Mesothelial cell of epicardium (in vitro differentiated cells): ENCODE measurements around the gene APOBEC3G. TPM values are rescaled to one million over a fixed set of nuclear protein-coding genes. Genes with fewer than 3 reads are reported as not detected.

Source experiments
- DNase-seq, 2 experiments: peaks; one replicate each; pipeline ENCODE4 v3.0.0; 2021; ENCODE audit warnings: low spot score in 2 of 2; ENCODE audit not compliant: unreplicated experiment in 2 of 2
- H3K27ac Mint-ChIP-seq: 2 replicates; pipeline ENCODE4 v1.8.0; 2021; ENCODE audit warnings: mixed read lengths
- H3K27me3 Mint-ChIP-seq: 2 replicates; pipeline ENCODE4 v1.8.0; 2021; ENCODE audit warnings: low read depth, mixed read lengths
- H3K36me3 Mint-ChIP-seq: 2 replicates; pipeline ENCODE4 v1.8.0; 2021; ENCODE audit warnings: mixed read lengths
- H3K4me1 Mint-ChIP-seq: 2 replicates; pipeline ENCODE4 v1.8.0; 2021; ENCODE audit warnings: mixed read lengths
- H3K4me3 Mint-ChIP-seq: 2 replicates; pipeline ENCODE4 v1.8.0; 2021; ENCODE audit warnings: mild to moderate bottlenecking, moderate library complexity, mixed read lengths
- H3K9me3 Mint-ChIP-seq: 2 replicates; pipeline ENCODE4 v1.8.0; 2021; ENCODE audit warnings: mixed read lengths
- CTCF ChIP-seq: fragments of 200-600 bp; sonication (generic); IDR thresholded peaks from one replicate; pipeline ENCODE4 v1.5.0; 2021; ENCODE audit warnings: antibody characterized with exemption; ENCODE audit not compliant: unreplicated experiment
- total RNA-seq: library from RNA; stranded (reverse); gene quantifications from 3 replicates; pipeline ENCODE4 v1.2.1, GENCODE V29; 2021

APOBEC3G gene
- total RNA-seq, 1 donor from 2014 or later, result 5.5 TPM

GRCh38 chr22:39132871-39133524, 55.9 kb downstream of the APOBEC3G start:
- DNase-seq, result no peak
- Mint-ChIP-seq H3K36me3 (no peaks in the 10 kb centered on the region), H3K4me1 (peaks cover 12% of the 10 kb centered on the region), H3K4me3 (no peak overlapping the region), H3K27me3 (no peaks in the 10 kb centered on the region), H3K27ac (no peak overlapping the region), H3K9me3 (no peaks in the 10 kb centered on the region)
- no peak for TF ChIP-seq CTCF

GRCh38 chr22:39133871-39134270, 56.8 kb downstream of the APOBEC3G start:
- Mint-ChIP-seq H3K9me3 (no peaks in the 10 kb centered on the region), H3K27ac (no peak overlapping the region), H3K27me3 (no peaks in the 10 kb centered on the region), H3K4me1 (peaks cover 12% of the 10 kb centered on the region), H3K4me3 (no peak overlapping the region), H3K36me3 (no peaks in the 10 kb centered on the region)
- no peak for DNase-seq
- no peak for TF ChIP-seq CTCF

DNA sequence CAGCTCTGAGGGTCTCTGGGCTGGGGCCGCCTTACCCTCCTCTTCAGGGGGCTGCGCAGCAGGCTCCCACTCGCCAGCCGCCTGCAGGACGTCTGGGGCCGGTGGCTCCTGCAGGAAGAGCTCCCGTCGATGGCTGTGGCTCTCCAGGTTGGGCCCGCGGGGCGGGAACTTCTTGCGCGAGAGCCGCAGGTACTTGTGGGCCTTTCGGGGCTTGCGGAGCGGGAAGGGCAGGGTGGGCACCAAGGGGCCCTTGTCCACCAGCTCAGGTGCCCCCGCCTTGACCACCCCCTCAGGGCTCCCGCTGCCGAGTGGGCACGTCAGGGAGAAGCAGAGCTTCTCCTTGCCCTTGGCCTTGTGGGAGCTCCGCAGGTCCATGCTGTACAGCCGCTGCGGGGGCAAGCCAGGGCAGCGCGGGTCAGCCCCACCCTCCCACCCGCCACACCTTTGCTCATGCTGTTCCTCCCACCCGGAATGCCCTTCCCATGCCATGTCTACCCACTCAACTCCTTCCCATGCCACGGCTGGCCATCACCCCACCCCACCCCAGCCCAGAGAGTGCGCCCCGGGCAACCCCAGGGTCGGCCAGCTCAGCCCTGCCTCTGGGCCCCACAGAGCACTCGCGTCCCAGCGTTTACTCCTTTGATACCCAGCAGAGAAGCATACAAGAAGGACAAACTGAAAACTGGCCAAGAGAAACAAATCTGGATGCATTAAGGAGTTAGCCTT, 57.5 kb downstream of the APOBEC3G start:
- no peak overlapping the region for H3K27ac Mint-ChIP-seq
- no peaks in the 10 kb centered on the region for H3K9me3 Mint-ChIP-seq
- peaks cover 12% of the 10 kb centered on the region for H3K4me1 Mint-ChIP-seq

GRCh38 chr22:39135092-39135896, 58.2 kb downstream of the APOBEC3G start:
- Mint-ChIP-seq H3K9me3 (no peaks in the 10 kb centered on the region), H3K4me3 (no peak overlapping the region), H3K4me1 (peaks cover 12% of the 10 kb centered on the region), H3K36me3 (no peaks in the 10 kb centered on the region), H3K27me3 (no peaks in the 10 kb centered on the region), H3K27ac (no peak overlapping the region)
- no peak for TF ChIP-seq CTCF
- peak in 1 of 2 experiments; percentile 76 for DNase-seq

More for the DNA sequence above, 57.5 kb downstream of the APOBEC3G start:
- Mint-ChIP-seq H3K27me3 (no peaks in the 10 kb centered on the region), H3K36me3 (no peaks in the 10 kb centered on the region), H3K4me3 (no peak overlapping the region)
- TF ChIP-seq CTCF, result no peak
- no peak for DNase-seq

- H3K27ac Mint-ChIP-seq, result no peak overlapping the region
Measured at GRCh38 chr22:39136317-39136716, 59.2 kb downstream of the APOBEC3G start.

More at GRCh38 chr22:39136317-39136716, 59.2 kb downstream of the APOBEC3G start:
- H3K4me1 Mint-ChIP-seq, result peaks cover 5% of the 10 kb centered on the region
- DNase-seq, result no peak
- TF ChIP-seq CTCF, result no peak
- H3K36me3 Mint-ChIP-seq, result no peaks in the 10 kb centered on the region
- no peaks in the 10 kb centered on the region for H3K9me3 Mint-ChIP-seq
- no peaks in the 10 kb centered on the region for H3K27me3 Mint-ChIP-seq
- H3K4me3 Mint-ChIP-seq, result no peak overlapping the region

Other genes starting within 250 kb of the APOBEC3G start
- 9.6 to 10.3 TPM (median 10.1 TPM) in 3 replicates for gene NPTXR, start 233.2 kb upstream of the APOBEC3G start, total RNA-seq
- 101 to 104 TPM (median 102 TPM) in 3 replicates for gene CBX6, start 205.1 kb upstream of the APOBEC3G start, total RNA-seq
- not detected in 3 replicates for gene APOBEC3A, start 119.7 kb upstream of the APOBEC3G start, total RNA-seq
- gene APOBEC3B, start 94.9 kb upstream of the APOBEC3G start, total RNA-seq, result 4.3 to 5.1 TPM (median 4.9 TPM) in 3 replicates
- gene APOBEC3C, start 63.0 kb upstream of the APOBEC3G start, total RNA-seq, result 32.6 to 34.7 TPM (median 34.0 TPM) in 3 replicates
- gene APOBEC3D, start 56.1 kb upstream of the APOBEC3G start, total RNA-seq, result 3.1 to 4.2 TPM (median 3.2 TPM) in 3 replicates
- 19.0 to 23.8 TPM (median 21.4 TPM) in 3 replicates for gene APOBEC3F, start 36.4 kb upstream of the APOBEC3G start, total RNA-seq
- gene APOBEC3H, start 20.0 kb downstream of the APOBEC3G start, total RNA-seq, result 0.49 TPM in 1 of 3 replicates, not detected in the others
- 10.7 to 13.2 TPM (median 11.0 TPM) in 3 replicates for gene CBX7, start 75.4 kb downstream of the APOBEC3G start, total RNA-seq
- gene PDGFB, start 167.7 kb downstream of the APOBEC3G start, total RNA-seq, result 14.2 to 15.2 TPM (median 14.7 TPM) in 3 replicates
- gene RPL3, start 242.3 kb downstream of the APOBEC3G start, total RNA-seq, result 2,423 to 2,513 TPM (median 2,494 TPM) in 3 replicates